Middle frontal gyrus (tissue), 1 donor: ENCODE results near the gene MIEF1.
"Not testable (repeated sequence)": the region's sequence is repeated elsewhere in the genome, so short reads cannot be mapped to it uniquely, and the experiment has no call there.

Experiments
- DNase-seq: peaks from one replicate; pipeline ENCODE4 v3.0.0-alpha.2; 2015; ENCODE audit warnings: low spot score; ENCODE audit errors: extremely low spot score

MIEF1 gene

DNA sequence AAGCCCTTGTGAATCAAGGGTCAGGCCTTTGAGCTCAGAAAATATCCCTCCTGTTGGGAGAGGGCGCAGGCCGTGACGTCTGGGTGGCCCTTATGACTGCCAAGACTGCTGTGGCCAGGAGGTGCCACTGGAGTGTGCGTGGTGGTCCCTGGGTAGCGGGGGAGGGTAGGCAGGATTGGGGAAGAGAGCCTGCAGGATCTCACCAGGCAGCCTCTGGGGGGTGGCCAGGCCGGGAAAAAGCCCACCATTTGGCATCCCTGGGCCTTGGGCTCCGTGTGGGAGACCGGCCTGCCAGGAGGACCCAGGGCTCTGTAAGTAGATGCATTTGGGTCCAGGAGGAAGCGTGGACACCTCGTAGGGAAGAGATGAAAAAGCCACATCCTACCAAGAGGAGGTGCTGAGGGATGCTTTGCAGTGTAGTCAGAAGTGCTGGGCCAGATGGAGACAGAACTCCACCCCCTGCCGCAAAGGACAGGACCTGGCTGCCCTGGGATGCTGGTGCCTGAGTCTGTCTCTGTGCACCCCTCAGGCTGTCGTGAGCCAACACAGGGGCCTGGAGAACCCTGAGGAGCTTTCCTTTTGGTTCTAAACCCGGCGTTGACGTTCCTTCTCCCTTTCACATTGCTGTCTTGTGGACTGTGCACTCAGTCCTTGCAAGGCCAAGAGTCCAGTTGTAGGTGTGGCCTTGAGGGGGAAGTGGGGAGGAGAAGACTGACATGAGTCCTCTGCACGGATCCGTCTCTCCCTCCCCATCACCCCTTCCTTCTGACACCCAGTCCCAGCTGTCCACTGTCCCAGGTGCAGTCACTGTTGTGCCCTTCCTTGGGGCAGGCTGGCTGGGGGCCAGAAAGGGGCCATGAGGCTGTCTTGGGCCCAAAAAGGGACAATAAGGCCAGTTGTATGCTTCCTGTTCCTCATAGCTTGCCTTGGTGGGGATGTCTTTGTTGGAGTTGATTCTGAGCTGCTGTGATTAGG is 12.7 kb upstream of the MIEF1 start:
- DNase-seq, result no peak

DNA sequence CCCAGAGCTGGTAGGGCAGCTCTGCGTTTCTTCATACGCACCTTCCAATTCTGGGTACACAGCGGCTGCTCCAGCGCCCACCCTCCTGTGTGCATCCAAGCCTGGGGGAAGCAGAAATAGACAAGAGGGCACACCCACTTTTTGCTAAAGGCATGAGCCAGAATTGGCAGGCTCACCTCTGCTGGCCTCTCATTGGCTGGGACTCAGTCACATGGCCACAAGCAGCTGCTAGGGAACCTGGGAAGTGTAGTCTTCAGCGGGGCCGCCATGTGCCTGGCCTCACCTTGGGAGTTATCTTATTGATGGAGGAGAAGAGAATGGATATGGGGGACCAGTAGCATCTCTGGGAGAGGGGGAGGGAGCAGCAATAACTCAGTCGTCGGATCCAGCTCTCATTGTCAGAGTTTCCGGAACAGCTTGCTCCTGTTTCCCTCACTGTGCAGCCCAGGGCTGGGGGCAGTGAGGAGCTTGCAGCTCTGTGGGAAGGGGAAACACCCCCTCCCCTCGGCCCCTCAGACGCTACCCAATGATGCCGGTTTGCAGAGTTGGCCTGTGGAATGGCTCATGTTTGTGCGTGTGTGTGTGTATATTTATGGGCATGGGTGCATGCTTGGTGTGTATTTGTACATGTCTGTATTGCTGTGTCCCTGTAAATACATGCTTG is 11.8 kb upstream of the MIEF1 start:
- DNase-seq, result peak; percentile 76

DNA sequence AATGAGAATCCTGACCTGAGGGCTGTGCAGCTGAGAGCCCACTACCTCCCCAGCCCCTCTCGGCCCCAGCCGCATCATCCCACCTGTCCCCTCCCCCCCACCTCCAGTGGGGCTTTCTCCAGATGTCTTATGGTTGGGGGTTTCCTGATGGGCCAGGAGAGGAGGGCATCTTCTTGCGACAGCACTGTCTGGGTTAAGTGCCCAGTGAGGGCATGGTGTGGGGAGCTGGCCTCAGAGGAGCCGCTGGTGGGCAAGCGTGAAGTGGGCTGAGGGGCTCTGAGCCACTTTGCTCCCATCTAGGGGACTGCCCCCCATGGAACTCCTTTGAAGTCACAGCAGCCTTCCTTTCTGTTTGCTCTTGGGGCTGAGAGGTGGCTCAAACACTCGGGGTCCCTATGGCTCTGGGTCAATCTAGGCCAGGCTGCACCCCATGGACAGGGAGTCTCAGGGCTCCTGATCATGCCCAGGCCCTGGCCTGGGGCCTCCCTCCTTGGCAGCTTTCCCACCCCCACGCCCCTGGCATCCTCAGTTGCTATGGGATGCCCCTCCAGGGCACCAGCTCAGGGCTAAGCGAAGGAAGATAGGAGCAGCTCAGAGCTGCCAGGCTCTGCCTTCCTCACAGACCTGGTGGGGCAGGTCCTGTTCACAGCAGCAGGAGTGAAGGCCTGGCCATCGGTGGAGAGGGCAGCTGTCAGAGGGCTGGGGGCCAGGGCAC is 11.0 kb upstream of the MIEF1 start:
- DNase-seq, result no peak

- DNase-seq, result no peak
Observed at GRCh38 chr22:39491696-39492095, 10.4 kb upstream of the MIEF1 start.

GRCh38 chr22:39492186-39492585 is 9.9 kb upstream of the MIEF1 start:
- no peak for DNase-seq

DNA sequence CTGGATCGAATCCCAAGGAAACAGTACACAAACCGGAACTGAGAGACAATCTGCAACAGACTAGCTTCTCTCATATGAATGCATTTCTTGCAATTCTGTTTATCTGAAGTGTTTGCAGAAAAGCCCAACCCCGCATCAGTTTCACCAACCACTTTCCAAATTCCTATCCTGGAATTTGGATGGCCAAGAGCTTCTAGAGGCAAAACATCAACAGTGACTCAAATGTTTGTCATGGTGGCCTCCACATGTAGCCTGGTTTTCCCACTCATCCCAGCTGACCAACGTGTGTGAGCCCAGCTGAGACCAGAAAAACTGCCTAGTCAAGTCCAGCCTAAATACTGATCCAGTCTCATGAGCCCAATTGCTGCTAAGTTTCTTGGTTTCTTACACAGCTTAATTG is 8.3 kb upstream of the MIEF1 start:
- DNase-seq, result no peak

GRCh38 chr22:39494471-39495120 is 7.5 kb upstream of the MIEF1 start:
- DNase-seq, result no peak

- DNase-seq, result peak; percentile 78
Observed at GRCh38 chr22:39496131-39496838, 5.8 kb upstream of the MIEF1 start.

- no peak for DNase-seq
Observed at GRCh38 chr22:39497429-39497828, 4.7 kb upstream of the MIEF1 start.

GRCh38 chr22:39498368-39498767 is 3.7 kb upstream of the MIEF1 start:
- DNase-seq, result no peak

DNA sequence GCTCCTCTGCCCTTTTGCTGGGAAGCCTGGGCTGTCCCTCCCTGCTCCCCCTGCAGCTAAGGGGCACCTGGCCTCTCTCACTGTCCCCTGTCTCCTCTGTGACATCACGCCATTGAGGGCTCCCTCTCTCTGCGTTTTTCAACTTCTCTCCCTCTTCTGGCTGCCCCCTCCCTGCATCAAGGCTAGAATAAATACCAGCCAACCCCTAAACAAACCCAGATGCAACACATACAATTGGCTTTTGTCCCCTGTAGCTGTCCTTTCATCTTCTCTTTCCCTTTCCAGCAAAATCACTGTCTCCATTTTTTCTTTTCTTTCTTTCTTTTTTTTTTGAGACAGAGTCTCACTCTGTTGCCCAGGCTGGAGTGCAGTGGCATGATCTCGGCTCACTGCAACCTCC is 3.3 kb upstream of the MIEF1 start:
- DNase-seq, result no peak

- no peak for DNase-seq
Observed at GRCh38 chr22:39500101-39500500, 2.0 kb upstream of the MIEF1 start.

- no peak for DNase-seq
Observed at GRCh38 chr22:39501644-39502108, 414 bp upstream of the MIEF1 start.

- DNase-seq, result no peak
Observed at GRCh38 chr22:39502789-39503409, 809 bp downstream of the MIEF1 start.

DNA sequence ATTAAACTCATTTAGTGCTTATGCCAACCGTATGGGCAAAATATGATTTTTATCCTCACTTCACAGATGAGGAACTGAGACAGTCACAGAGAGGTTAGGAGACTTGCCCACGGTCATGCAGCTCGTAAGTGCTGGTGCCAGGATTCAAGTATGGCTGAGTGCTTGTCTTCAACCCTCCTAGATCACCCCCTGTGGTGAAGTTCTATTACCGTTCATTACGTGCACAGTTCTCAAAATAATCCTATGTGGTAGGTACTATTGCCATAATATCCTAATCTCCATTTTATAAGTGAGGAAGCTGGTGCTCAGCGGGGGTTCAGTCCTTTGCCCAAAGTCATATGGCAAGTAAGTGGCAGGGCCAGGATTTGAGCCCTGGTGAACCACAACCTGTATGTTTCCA is 1.5 kb downstream of the MIEF1 start:
- DNase-seq, result no peak

GRCh38 chr22:39504071-39504470 is 2.0 kb downstream of the MIEF1 start:
- DNase-seq, result no peak

DNA sequence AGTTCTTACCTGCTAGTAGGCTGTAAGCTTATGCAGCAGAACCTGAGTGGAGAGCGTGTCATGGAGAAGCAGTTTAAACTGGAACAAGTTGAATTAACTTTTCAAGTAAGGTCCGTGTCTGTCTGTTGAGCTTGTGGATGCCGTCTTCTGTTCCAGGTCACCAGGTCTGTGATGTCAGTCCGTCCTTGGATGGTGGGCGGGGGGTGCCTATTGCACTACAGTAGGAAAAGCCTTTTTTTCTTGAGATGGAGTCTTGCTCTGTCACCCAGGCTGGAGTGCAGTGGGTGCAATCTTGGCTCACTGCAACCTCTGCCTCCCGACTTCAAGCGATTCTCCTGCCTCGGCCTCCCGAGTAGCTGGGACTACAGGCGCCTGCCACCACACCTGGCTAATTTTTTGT is 4.9 kb downstream of the MIEF1 start:
- DNase-seq, result not testable (repeated sequence)

DNA sequence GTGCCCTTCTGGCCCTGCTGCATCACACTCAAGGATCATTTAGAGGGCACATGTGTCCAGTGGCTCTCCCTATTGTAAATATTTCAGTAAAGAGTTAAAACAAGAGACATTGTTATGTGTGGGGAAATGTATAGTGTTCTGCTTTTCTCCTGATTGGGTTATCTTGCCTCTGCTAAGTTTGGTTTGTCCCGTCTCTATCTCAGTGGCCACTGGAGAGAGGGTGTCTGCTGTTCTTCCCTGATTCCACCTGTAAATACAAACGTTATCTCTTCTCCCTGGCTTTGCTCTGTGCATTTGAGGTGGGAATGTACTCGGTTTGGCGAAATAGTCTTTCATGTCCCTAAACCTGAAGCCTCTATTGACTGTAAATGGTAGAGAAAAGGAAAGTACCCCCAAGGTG is 6.3 kb downstream of the MIEF1 start:
- DNase-seq, result no peak

GRCh38 chr22:39510529-39511149 is 8.5 kb downstream of the MIEF1 start:
- DNase-seq, result no peak

- DNase-seq, result no peak
Observed at GRCh38 chr22:39511226-39511625, 9.1 kb downstream of the MIEF1 start.
